ENCODE measurements around the gene PDE8B.

DNA sequence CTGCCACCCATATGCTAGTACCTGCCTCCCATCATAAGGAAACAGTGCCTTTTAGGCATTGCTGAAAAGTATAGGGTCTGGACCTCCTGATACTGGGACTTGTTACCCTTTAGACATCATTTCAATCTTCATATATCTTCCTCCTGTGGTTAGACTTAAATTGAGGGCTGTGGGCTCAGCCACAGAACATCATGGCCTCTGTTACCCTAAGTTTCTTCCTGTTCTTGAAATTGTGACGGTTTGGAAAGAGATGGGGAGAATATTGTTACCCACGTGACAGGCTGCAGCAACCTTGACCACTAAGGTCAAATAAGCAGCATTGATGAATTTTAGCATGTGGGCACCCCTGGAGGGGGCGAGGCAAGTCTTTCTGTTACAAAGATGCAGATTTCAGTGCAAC is 87.7 kb downstream of the PDE8B start:
- TF ChIP-seq, protein P1, sequence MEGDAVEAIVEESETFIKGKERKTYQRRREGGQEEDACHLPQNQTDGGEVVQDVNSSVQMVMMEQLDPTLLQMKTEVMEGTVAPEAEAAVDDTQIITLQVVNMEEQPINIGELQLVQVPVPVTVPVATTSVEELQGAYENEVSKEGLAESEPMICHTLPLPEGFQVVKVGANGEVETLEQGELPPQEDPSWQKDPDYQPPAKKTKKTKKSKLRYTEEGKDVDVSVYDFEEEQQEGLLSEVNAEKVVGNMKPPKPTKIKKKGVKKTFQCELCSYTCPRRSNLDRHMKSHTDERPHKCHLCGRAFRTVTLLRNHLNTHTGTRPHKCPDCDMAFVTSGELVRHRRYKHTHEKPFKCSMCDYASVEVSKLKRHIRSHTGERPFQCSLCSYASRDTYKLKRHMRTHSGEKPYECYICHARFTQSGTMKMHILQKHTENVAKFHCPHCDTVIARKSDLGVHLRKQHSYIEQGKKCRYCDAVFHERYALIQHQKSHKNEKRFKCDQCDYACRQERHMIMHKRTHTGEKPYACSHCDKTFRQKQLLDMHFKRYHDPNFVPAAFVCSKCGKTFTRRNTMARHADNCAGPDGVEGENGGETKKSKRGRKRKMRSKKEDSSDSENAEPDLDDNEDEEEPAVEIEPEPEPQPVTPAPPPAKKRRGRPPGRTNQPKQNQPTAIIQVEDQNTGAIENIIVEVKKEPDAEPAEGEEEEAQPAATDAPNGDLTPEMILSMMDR (conservative IDR thresholded peaks at IDR 0.05; ENCODE audit: low read depth, low read length) = no peak
- no peak for TF ChIP-seq EZH2 (IDR thresholded peaks at IDR 0.05; ENCODE audit: low read length, unreplicated experiment)
- no peak for TF ChIP-seq EZH2phosphoT487 (IDR thresholded peaks at IDR 0.05; ENCODE audit: borderline replicate concordance, low read length)
